ENCODE results near the gene PXDN.

The PXDN gene

DNA sequence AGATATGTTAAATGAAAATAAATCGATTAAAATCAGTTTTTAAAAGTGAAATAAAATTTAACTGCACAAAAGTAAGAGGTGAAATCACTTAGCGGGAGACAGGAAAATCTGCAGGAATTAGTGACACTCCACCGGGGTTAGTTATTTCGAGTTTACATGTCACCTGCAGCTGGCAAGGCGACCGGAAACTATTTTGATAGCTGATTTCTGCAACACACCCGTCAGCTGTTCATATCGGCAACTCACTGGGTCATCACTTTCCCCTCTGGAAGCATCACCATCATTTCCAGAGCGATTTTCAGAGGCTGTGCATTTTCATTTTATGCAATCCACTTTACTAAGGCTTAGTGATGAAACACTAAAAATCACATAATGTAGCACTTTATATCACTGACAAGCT lies 52.9 kb downstream of the PXDN start:
- TF ChIP-seq, protein P1, sequence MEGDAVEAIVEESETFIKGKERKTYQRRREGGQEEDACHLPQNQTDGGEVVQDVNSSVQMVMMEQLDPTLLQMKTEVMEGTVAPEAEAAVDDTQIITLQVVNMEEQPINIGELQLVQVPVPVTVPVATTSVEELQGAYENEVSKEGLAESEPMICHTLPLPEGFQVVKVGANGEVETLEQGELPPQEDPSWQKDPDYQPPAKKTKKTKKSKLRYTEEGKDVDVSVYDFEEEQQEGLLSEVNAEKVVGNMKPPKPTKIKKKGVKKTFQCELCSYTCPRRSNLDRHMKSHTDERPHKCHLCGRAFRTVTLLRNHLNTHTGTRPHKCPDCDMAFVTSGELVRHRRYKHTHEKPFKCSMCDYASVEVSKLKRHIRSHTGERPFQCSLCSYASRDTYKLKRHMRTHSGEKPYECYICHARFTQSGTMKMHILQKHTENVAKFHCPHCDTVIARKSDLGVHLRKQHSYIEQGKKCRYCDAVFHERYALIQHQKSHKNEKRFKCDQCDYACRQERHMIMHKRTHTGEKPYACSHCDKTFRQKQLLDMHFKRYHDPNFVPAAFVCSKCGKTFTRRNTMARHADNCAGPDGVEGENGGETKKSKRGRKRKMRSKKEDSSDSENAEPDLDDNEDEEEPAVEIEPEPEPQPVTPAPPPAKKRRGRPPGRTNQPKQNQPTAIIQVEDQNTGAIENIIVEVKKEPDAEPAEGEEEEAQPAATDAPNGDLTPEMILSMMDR (IDR thresholded peaks at IDR 0.05; ENCODE audit: control insufficient read depth, insufficient read depth, low read depth, low read length, missing control alignments): no peak
- H3K4me3 ChIP-seq (ENCODE audit: control insufficient read depth, low read depth, low read length): no peak overlapping the region
- no peak for DNase-seq (ENCODE audit: low read depth)

DNA sequence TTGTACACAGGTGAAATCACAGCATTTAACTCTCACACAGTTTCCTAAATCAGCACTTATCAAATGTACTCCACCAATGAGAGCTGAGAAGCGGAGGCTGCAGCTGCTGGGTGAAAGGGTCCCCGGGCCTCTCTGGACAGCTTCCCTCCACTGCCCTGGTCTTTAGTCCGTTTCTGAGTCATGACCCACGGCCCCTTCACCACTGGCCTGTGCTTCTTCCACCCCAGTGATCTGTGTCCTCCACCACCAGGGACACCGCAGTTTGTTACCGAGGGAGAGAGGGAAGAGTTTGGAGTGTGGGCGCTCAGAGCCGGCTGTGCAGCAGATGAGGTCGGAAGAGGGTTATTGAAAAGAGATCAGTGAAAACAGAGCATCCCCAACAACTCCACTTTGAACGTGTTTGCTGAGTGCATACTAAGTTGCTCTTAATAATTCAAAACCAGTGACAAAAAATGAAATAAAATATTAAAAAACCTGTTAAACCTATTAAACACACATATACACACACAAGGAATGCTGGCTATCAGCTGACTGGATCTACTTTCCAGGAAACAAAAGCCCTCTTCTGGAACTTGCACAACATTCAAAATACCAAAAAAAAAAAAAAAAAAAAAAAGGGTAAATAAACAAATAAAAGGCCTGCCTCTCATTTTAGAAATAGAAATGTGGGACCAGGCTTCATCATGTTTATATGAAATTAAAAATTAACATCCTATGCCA lies 54.1 kb downstream of the PXDN start:
- DNase-seq (ENCODE audit: low read depth): no peak
- TF ChIP-seq, protein P1 (IDR thresholded peaks at IDR 0.05; ENCODE audit: control insufficient read depth, insufficient read depth, low read depth, low read length, missing control alignments): no peak

DNA sequence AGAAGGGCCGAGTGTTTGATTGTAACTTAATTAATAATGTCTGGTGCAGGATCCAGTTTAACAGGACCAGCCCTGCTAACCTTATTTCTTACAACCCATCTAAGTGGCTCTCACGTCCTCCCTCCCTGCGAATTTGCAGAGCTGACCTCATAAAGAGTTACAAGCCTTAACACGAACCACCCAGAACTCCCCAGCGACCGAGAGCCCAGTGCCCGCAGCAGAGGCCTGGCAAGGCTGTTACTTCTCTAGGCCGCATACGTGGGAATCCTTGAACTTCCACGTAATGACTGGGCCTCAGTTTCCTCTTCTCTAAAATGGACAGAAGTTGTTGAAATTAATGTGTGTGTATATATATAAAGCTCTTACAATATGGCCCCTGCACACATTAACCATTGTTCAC lies 55.5 kb downstream of the PXDN start:
- no peak overlapping the region for H3K4me3 ChIP-seq (ENCODE audit: control insufficient read depth, low read depth, low read length)
- TF ChIP-seq, protein P1 (IDR thresholded peaks at IDR 0.05; ENCODE audit: control insufficient read depth, insufficient read depth, low read depth, low read length, missing control alignments): no peak
- DNase-seq (ENCODE audit: low read depth): no peak

More for the DNA sequence above, 54.1 kb downstream of the PXDN start:
- no peak overlapping the region for H3K4me3 ChIP-seq (ENCODE audit: control insufficient read depth, low read depth, low read length)

DNA sequence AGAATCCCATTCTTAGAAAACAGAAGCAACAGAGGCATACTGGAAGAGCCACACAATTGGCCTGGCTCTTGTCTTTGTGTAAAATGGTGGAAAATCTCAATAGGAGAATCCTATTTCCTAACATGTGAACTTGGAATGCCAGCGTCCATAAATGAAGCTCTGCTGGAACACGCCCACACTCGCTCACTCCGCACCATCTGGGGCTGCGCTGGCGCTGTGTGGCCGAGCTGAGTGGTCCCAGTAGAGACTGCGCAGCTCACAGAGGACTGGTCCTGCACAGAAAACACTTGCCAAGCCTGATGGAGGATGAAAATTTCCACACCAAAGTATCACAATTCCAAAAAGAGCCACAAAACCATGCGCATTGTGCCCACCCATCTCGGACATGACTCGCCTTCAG lies 56.2 kb downstream of the PXDN start:
- H3K4me3 ChIP-seq (ENCODE audit: control insufficient read depth, low read depth, low read length): no peak overlapping the region
- TF ChIP-seq, protein P1 (IDR thresholded peaks at IDR 0.05; ENCODE audit: control insufficient read depth, insufficient read depth, low read depth, low read length, missing control alignments): no peak
- DNase-seq (ENCODE audit: low read depth): no peak

DNA sequence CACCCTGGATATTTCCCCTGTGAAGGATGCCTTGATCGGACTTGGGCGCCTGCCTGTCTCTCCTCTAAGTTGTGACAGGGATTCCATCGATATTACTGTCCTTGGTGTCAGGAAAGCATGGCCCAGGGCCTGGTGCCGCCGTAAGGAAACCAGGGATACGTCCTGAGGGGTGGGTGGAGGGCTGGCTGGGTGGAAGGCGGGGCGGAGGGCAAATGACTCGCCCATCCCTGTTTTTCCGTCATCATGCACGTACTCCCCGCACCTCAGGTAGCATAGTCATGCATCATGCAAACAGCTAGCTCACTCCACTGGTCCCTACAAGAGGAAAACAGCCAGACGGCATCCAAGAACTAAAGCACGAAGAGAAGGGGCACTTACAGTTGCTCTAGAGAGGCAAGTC lies 57.1 kb downstream of the PXDN start:
- no peak for DNase-seq (ENCODE audit: low read depth)
- H3K4me3 ChIP-seq (ENCODE audit: control insufficient read depth, low read depth, low read length): no peak overlapping the region
- TF ChIP-seq, protein P1 (IDR thresholded peaks at IDR 0.05; ENCODE audit: control insufficient read depth, insufficient read depth, low read depth, low read length, missing control alignments): no peak

DNA sequence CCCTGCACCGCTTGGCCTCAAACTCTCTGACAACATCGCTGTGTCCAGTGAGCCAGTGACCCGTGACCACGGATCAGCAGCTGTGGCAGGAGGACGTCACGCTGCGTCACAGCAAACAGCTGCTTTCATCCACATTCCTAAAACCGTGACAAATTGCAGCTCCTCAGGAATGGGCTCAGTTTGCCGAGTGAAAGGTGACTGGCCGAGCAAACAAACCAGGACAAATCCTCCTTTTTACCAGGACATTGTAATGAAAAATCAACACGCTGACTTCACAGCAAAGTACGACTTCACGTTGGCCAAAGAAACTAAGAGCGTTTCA lies 57.6 kb downstream of the PXDN start:
- TF ChIP-seq, protein P1 (IDR thresholded peaks at IDR 0.05; ENCODE audit: control insufficient read depth, insufficient read depth, low read depth, low read length, missing control alignments): no peak
- no peak for DNase-seq (ENCODE audit: low read depth)
- H3K4me3 ChIP-seq (ENCODE audit: control insufficient read depth, low read depth, low read length): no peak overlapping the region
